Cardiac muscle cell (in vitro differentiated cells and primary cell): Measurements from ENCODE around the gene INSR. TPM values are rescaled to one million over a fixed set of nuclear protein-coding genes. Genes with fewer than 3 reads are reported as not detected.

Experiments
- DNase-seq, 2 donors: peaks; one replicate each; pipeline versions ENCODE4 v3.0.0 to v3.0.0-alpha.2; 2010 to 2017; ENCODE audit warnings: low read depth in 1 of 2, low spot score in 1 of 2
- H3K27ac ChIP-seq: fragments of 200-600 bp; sonication (generic); 2 replicates; pipeline ENCODE4 v1.5.1; 2016
- H3K27me3 ChIP-seq: fragments of 200-600 bp; sonication (generic); 2 replicates; pipeline ENCODE4 v1.6.0; 2016; ENCODE audit warnings: control low read depth
- H3K36me3 ChIP-seq: fragments of 200-600 bp; sonication (generic); 2 replicates; pipeline ENCODE4 v1.5.1; 2016; ENCODE audit warnings: control low read depth
- H3K4me1 ChIP-seq: fragments of 200-600 bp; sonication (generic); 2 replicates; pipeline ENCODE4 v1.8.1; 2017; ENCODE audit warnings: low read depth, mild to moderate bottlenecking, mixed run types
- H3K4me3 ChIP-seq: fragments of 200-600 bp; sonication (generic); 2 replicates; pipeline ENCODE4 v1.5.1; 2016; ENCODE audit warnings: mild to moderate bottlenecking
- H3K9me3 ChIP-seq: fragments of 200-600 bp; sonication (generic); 2 replicates; pipeline ENCODE4 v1.5.1; 2017; ENCODE audit warnings: low read depth, mild to moderate bottlenecking, control low read depth
- polyA plus RNA-seq: library from polyadenylated mRNA; unstranded; fragments of >200 nt; fragmentation: Nextera tagmentation; extraction: Ambion mirVana; gene quantifications from 2 replicates; pipeline ENCODE4 v1.2.1, GENCODE V29; 2016
- total RNA-seq: library from RNA; depleted of rRNA; stranded (reverse); fragments of >200 nt; gene quantifications from 2 replicates; pipeline ENCODE4 v1.2.3, GENCODE V29; 2016
- TF ChIP-seq, protein P1 (sequence below): IDR thresholded peaks from 2 replicates; pipeline ENCODE4 v1.5.1; 2012; ENCODE audit warnings: low read depth, mild to moderate bottlenecking, low read length

Gene INSR
- total and polyA plus RNA-seq, 2 experiments from 2014 or later, result 7.0 to 34.9 TPM

DNA sequence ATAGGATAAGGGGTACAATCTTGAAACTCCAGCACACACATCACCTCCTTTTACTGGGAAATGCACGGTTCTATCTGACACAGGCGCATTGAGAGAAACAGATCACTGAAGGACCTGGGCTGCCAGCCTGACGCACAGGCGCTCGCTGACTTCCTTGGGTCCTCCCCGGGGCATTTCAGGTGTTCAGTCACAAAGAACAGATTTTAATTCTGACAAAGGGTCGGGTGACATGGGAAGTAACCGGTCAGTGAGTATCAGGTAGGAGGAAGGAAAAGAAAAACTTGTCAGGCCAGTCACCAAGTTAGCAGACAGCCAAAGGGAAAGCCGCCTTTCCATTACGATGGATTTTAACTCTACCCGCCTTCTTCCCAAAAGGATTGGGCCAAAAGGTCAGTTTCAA, 39.6 kb downstream of the INSR start:
- Histone ChIP-seq H3K36me3 (no peaks in the 10 kb centered on the region), H3K9me3 (no peaks in the 10 kb centered on the region), H3K27ac (no peak overlapping the region), H3K4me1 (no peaks in the 10 kb centered on the region), H3K4me3 (no peak overlapping the region), H3K27me3 (no peaks in the 10 kb centered on the region)
- no peak for DNase-seq
- TF ChIP-seq, protein P1, sequence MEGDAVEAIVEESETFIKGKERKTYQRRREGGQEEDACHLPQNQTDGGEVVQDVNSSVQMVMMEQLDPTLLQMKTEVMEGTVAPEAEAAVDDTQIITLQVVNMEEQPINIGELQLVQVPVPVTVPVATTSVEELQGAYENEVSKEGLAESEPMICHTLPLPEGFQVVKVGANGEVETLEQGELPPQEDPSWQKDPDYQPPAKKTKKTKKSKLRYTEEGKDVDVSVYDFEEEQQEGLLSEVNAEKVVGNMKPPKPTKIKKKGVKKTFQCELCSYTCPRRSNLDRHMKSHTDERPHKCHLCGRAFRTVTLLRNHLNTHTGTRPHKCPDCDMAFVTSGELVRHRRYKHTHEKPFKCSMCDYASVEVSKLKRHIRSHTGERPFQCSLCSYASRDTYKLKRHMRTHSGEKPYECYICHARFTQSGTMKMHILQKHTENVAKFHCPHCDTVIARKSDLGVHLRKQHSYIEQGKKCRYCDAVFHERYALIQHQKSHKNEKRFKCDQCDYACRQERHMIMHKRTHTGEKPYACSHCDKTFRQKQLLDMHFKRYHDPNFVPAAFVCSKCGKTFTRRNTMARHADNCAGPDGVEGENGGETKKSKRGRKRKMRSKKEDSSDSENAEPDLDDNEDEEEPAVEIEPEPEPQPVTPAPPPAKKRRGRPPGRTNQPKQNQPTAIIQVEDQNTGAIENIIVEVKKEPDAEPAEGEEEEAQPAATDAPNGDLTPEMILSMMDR, result no peak

DNA sequence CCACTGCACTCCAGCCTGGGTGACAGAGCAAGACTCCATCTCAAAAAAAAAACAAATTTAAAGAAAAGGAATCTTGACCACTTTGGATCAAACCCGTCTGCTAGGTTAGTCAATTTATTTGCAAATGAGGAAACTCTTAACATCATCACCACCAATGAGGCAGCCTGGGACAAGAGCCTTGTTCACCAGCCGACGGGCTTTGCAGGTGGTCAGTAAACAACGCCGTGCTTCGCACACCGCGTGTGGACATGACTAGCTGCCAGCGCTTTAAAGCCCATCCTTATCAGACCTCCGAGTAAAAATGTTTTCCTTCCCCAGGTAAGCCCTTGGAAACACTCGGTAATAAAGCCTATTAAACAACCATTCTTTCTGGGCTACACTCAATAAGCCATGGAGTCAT, 41.9 kb downstream of the INSR start:
- Histone ChIP-seq H3K4me3 (no peak overlapping the region), H3K27ac (no peak overlapping the region), H3K36me3 (no peaks in the 10 kb centered on the region), H3K27me3 (no peaks in the 10 kb centered on the region), H3K4me1 (no peaks in the 10 kb centered on the region), H3K9me3 (no peaks in the 10 kb centered on the region)
- DNase-seq, result no peak
- TF ChIP-seq, protein P1, result no peak

DNA sequence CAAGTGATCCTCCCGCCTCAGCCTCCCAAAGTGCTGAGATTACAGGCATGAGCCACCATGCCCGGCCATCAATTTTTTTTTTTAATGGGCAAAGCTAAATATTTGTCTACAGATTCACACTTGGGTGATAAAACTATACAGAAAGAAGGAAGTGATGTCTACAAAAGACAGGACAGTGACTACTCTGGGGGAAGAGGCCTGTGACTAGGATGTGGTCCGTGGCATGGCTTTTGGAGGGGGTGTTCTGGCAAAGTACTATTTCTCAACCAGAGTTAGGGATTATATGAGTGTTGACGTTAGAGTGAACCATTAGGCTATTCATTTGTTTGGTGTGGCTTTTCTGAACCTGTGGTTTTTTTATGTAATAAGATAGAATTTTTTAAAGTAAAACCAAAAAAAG, 42.7 kb downstream of the INSR start:
- Histone ChIP-seq H3K27ac (no peak overlapping the region), H3K9me3 (no peaks in the 10 kb centered on the region), H3K4me3 (no peak overlapping the region), H3K4me1 (no peaks in the 10 kb centered on the region), H3K36me3 (no peaks in the 10 kb centered on the region), H3K27me3 (no peaks in the 10 kb centered on the region)
- TF ChIP-seq, protein P1, result no peak
- no peak for DNase-seq

DNA sequence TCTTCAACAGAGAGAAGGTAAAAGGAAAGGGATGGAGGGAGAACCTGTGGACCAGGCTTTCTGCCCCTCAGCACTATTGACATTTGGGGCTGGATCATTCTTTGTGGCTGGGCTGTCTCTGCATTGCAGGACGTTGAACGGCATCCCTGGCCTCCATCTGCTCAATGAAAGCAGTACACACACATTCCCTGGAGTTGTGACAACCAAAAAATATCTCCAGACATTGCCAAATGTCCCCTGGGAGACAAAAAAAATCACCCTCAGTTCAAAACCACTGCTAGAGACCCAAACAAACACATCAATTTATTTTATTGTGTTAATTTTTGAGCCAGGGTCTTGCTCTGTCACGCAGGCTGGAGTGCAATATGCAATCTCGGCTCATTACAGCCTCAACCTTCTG, 43.3 kb downstream of the INSR start:
- Histone ChIP-seq H3K27me3 (no peaks in the 10 kb centered on the region), H3K4me3 (no peak overlapping the region), H3K27ac (no peak overlapping the region), H3K4me1 (no peaks in the 10 kb centered on the region), H3K9me3 (no peaks in the 10 kb centered on the region), H3K36me3 (no peaks in the 10 kb centered on the region)
- DNase-seq, result no peak
- TF ChIP-seq, protein P1, result no peak

DNA sequence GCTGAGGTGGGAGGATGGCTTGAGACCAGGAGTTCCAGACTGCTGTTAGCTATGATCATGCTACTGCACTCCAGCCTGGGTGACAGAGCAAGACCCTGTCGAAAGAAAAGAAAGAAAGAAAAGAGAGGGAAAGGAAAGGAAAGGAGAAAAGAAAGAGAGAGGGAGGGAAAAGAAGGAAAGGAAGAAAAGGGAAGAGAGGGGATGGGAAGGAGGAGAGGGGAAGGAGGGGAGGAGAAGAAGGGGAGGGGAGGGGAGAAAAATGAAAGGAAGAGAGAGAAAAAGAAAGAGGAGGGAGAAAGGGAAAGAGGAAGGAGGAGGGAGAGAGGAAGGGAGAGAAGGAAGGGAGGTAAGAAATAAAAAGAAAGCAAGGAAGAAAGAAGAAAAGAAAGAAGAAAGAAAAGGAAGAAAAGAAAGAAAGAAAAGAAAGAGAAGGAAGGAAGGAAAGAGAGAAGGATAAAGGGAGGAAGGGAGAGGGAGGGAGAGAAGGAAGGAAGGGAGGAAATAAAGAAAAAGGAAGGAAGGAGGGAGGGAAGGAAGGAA, 44.1 kb downstream of the INSR start:
- H3K4me1 ChIP-seq, result no peaks in the 10 kb centered on the region
- TF ChIP-seq, protein P1, result no peak
- no peak for DNase-seq
- no peak overlapping the region for H3K4me3 ChIP-seq
- no peaks in the 10 kb centered on the region for H3K36me3 ChIP-seq
- no peaks in the 10 kb centered on the region for H3K9me3 ChIP-seq
- H3K27me3 ChIP-seq, result no peaks in the 10 kb centered on the region
- H3K27ac ChIP-seq, result no peak overlapping the region

DNA sequence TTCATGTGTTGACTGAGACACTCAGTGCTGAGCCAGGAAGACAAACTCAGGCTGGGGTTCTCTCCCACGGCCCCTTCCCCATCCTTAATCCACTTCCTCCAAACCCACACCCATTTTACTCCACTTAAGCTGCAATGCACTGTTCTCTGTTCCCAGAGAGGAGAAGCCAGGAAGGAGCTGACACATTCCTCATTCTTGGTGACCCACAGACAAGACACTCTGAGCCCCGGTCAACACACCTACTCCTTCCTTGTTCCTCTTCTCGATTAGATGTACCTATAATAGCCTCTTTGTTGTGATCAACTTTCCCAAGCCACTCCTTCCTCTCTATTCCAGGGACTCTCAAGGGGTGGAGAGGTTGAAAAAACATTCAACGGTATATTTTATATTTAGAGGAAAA, 47.1 kb downstream of the INSR start:
- TF ChIP-seq, protein P1, result no peak
- DNase-seq, result no peak
- no peaks in the 10 kb centered on the region for H3K27me3 ChIP-seq
- no peaks in the 10 kb centered on the region for H3K4me1 ChIP-seq
- H3K4me3 ChIP-seq, result no peak overlapping the region
- H3K27ac ChIP-seq, result no peak overlapping the region
- no peaks in the 10 kb centered on the region for H3K9me3 ChIP-seq
- no peaks in the 10 kb centered on the region for H3K36me3 ChIP-seq
